GM23338 (cell line): Measurements from ENCODE around the gene SHISA9. TPM values are rescaled to one million over a fixed set of nuclear protein-coding genes. Genes with fewer than 3 reads are reported as not detected.

Experiments
- ATAC-seq: fragments of 200-7000 bp; cut with Tn5 transposase; 3 replicates; pipeline ENCODE4 v1.9.1; 2020
- DNase-seq: peaks from one replicate; pipeline ENCODE4 v3.0.0-alpha.2; 2015; ENCODE audit warnings: low spot score
- H2AFZ ChIP-seq: fragments of 200-600 bp; sonication (generic); 2 replicates; pipeline ENCODE4 v1.8.0; 2016; ENCODE audit warnings: antibody characterized with exemption, mild to moderate bottlenecking, moderate library complexity
- H3F3A ChIP-seq: fragments of 200-600 bp; sonication (generic); replicated peaks from 2 replicates; pipeline ENCODE4 v1.8.0; 2017; ENCODE audit warnings: antibody characterized with exemption, mixed run types, low read depth
- H3K27ac ChIP-seq: fragments of 200-600 bp; sonication (generic); 2 replicates; pipeline ENCODE4 v1.6.1; 2016; ENCODE audit warnings: low read depth
- H3K27me3 ChIP-seq: fragments of 200-600 bp; sonication (generic); 2 replicates; pipeline ENCODE4 v1.8.0; 2016; ENCODE audit warnings: mild to moderate bottlenecking, mixed run types, moderate library complexity; ENCODE audit not compliant: insufficient read depth
- H3K36me3 ChIP-seq: fragments of 200-600 bp; sonication (generic); 2 replicates; pipeline ENCODE4 v1.8.0; 2016; ENCODE audit warnings: mild to moderate bottlenecking; ENCODE audit not compliant: insufficient read depth
- H3K4me1 ChIP-seq: fragments of 200-600 bp; sonication (generic); 2 replicates; pipeline ENCODE4 v1.8.0; 2016; ENCODE audit warnings: mild to moderate bottlenecking, moderate library complexity; ENCODE audit not compliant: insufficient read depth
- H3K4me2 ChIP-seq: fragments of 200-600 bp; sonication (generic); 2 replicates; pipeline ENCODE4 v1.7.1; 2017; ENCODE audit warnings: mixed run types
- H3K4me3 ChIP-seq: fragments of 200-600 bp; sonication (generic); 2 replicates; pipeline ENCODE4 v1.6.1; 2016; ENCODE audit warnings: mixed run types
- H3K79me2 ChIP-seq: fragments of 200-600 bp; sonication (generic); replicated peaks from 2 replicates; pipeline ENCODE4 v1.8.0; 2017; ENCODE audit warnings: mild to moderate bottlenecking; ENCODE audit not compliant: insufficient read depth
- H3K9me2 ChIP-seq: fragments of 200-600 bp; sonication (generic); 2 replicates; pipeline ENCODE4 v1.8.0; 2017; ENCODE audit not compliant: insufficient read depth
- H4K20me1 ChIP-seq: fragments of 200-600 bp; sonication (generic); replicated peaks from 2 replicates; pipeline ENCODE4 v1.8.0; 2017; ENCODE audit warnings: mild to moderate bottlenecking; ENCODE audit not compliant: insufficient read depth
- H3K27ac Mint-ChIP-seq: 2 replicates; pipeline ENCODE4 v1.8.0; 2020; ENCODE audit warnings: inconsistent platforms, mild to moderate bottlenecking, moderate library complexity, mixed read lengths
- H3K27me3 Mint-ChIP-seq: 3 replicates; pipeline ENCODE4 v1.8.0; 2022; ENCODE audit warnings: low read depth, mild to moderate bottlenecking, moderate library complexity, mixed read lengths, inconsistent platforms; ENCODE audit not compliant: insufficient read depth, poor library complexity
- H3K36me3 Mint-ChIP-seq: 3 replicates; pipeline ENCODE4 v1.8.0; 2021; ENCODE audit warnings: low read depth, mild to moderate bottlenecking, inconsistent platforms, moderate library complexity, mixed read lengths
- H3K4me1 Mint-ChIP-seq: 3 replicates; pipeline ENCODE4 v1.8.0; 2020; ENCODE audit warnings: mild to moderate bottlenecking, inconsistent platforms, mixed read lengths
- H3K4me3 Mint-ChIP-seq: 3 replicates; pipeline ENCODE4 v1.8.0; 2021; ENCODE audit warnings: moderate library complexity, mild to moderate bottlenecking, inconsistent platforms, mixed read lengths
- H3K9me3 Mint-ChIP-seq: 3 replicates; pipeline ENCODE4 v1.8.0; 2020; ENCODE audit warnings: moderate library complexity, mild to moderate bottlenecking, inconsistent platforms, mixed read lengths
- CREB1 ChIP-seq: fragments of 250-450 bp; sonication (Bioruptor Pico); IDR thresholded peaks from 2 replicates; pipeline ENCODE4 v1.5.0; 2020; ENCODE audit warnings: low read depth, mild to moderate bottlenecking, moderate library complexity
- ETS1 ChIP-seq: IDR thresholded peaks from 2 replicates; pipeline ENCODE4 v1.6.1; 2016; ENCODE audit warnings: antibody characterized with exemption
- EZH2 ChIP-seq: fragments of 200-600 bp; sonication (generic); IDR thresholded peaks from one replicate; pipeline ENCODE4 v1.8.0; 2017; ENCODE audit warnings: antibody characterized with exemption, mild to moderate bottlenecking, low read depth; ENCODE audit not compliant: unreplicated experiment
- NANOG ChIP-seq: IDR thresholded peaks from 2 replicates; pipeline ENCODE4 v1.6.1; 2016; ENCODE audit warnings: antibody characterized with exemption, borderline replicate concordance
- STAT1 ChIP-seq: IDR thresholded peaks from one replicate; pipeline ENCODE4 v1.6.1; 2016; ENCODE audit warnings: antibody characterized with exemption; ENCODE audit not compliant: unreplicated experiment
- ZNF114 ChIP-seq: fragments of 250-450 bp; sonication (Bioruptor Pico); IDR thresholded peaks from 2 replicates; pipeline ENCODE4 v1.5.0; 2020; ENCODE audit warnings: mild to moderate bottlenecking, moderate library complexity
- ZNF331 ChIP-seq: fragments of 250-450 bp; sonication (Bioruptor Pico); IDR thresholded peaks from 2 replicates; pipeline ENCODE4 v1.5.0; 2020; ENCODE audit warnings: low read depth, mild to moderate bottlenecking, moderate library complexity
- ZNF462 ChIP-seq: fragments of 250-450 bp; sonication (Bioruptor Pico); IDR thresholded peaks from 2 replicates; pipeline ENCODE4 v1.5.0; 2020; ENCODE audit warnings: mild to moderate bottlenecking, moderate library complexity
- polyA plus RNA-seq: library from polyadenylated mRNA; unstranded; fragments of >200 nt; fragmentation: Nextera tagmentation; extraction: Ambion mirVana; gene quantifications from 2 replicates; pipeline ENCODE4 v1.2.1, GENCODE V29; 2016
- total RNA-seq: library from RNA; depleted of rRNA; stranded (reverse); fragments of >200 nt; shearing (Covaris generic); gene quantifications from 2 replicates; pipeline ENCODE4 v1.2.3, GENCODE V29; 2014

SHISA9 gene
- total and polyA plus RNA-seq, 2 experiments from 2014 or later: 10.4 to 45.6 TPM

DNA sequence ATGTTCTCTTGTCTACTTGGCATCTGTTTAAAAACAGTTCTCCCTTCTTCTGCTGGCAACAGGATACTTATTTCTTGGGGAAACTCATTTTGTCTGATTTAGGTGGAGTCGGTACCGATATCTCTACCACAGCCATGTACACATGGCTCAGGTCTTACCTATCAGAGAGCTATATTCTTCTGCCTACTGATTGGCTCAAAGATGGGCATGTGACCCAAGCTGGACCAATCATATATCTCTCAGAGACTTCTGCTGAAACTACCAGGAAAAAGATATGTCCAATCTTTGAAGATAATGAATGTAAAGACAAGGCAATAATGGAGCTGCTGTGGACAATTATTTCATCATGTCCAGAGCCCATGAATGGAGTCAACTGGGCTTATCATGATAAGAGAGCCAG, 21.6 kb upstream of the SHISA9 start (continued):
- TF ChIP-seq ETS1: no peak
- TF ChIP-seq ZNF331 (CRISPR knock-in tag): no peak
- TF ChIP-seq NANOG: no peak
- TF ChIP-seq CREB1 (CRISPR knock-in tag): no peak
- no peak for TF ChIP-seq ZNF462 (CRISPR knock-in tag)

DNA sequence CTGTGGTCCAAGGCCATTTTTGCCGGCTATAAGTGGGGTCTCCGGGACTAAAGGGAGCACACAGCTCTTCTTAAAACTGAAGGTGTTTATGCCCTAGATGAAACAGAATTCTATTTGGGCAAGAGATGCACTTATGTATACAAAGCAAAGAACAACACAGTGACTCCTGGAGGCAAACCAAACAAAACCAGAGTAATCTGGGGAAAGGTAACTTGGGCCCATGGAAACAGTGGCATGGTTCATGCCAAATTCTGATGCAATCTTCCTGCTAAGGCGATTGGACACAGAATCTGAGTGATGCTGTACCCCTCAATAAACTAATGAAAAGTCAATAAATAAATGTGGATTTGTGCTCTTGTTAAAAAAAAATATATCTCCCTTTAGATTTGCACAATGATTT, 20.2 kb upstream of the SHISA9 start:
- H4K20me1 ChIP-seq: no peaks in the 10 kb centered on the region
- TF ChIP-seq EZH2 (no peak), ZNF462 (CRISPR knock-in tag) (no peak), STAT1 (no peak), ZNF114 (CRISPR knock-in tag) (no peak), ETS1 (no peak)

More for the DNA sequence above, 20.2 kb upstream of the SHISA9 start:
- no peaks in the 10 kb centered on the region; the same call in 2 of the 3 replicates for H3K4me1 Mint-ChIP-seq
- peak overlapping the region; percentile 86; the same call in 1 of the 2 replicates for H2AFZ ChIP-seq
- no peaks in the 10 kb centered on the region for H3K36me3 ChIP-seq
- H3F3A ChIP-seq: no peaks in the 10 kb centered on the region
- no peaks in the 10 kb centered on the region for H3K79me2 ChIP-seq
- DNase-seq (no peak), ATAC-seq (no peak)
- H3K9me3 Mint-ChIP-seq: peaks cover 3% of the 10 kb centered on the region; the same call in 2 of the 3 replicates
- H3K4me1 ChIP-seq: no peaks in the 10 kb centered on the region
- no peak overlapping the region for H3K27ac Mint-ChIP-seq
- no peak overlapping the region for H3K4me3 Mint-ChIP-seq
- H3K27me3 Mint-ChIP-seq: peaks cover 7% of the 10 kb centered on the region
- H3K27ac ChIP-seq: no peak overlapping the region
- H3K4me2 ChIP-seq: no peak overlapping the region
- H3K36me3 Mint-ChIP-seq: no peaks in the 10 kb centered on the region
- no peaks in the 10 kb centered on the region for H3K27me3 ChIP-seq
- H3K4me3 ChIP-seq: no peak overlapping the region
- no peaks in the 10 kb centered on the region for H3K9me2 ChIP-seq
